Activated naive CD4-positive, alpha-beta T cell treated with Interleukin-2 at 50 U/mL for 16 hours (primary cell): ENCODE measurements around the gene FAM53B.
A peak's percentile ranks its signal among the peaks of the same experiment; 100 is the strongest.

Source experiments
- DNase-seq: peaks from one replicate; pipeline ENCODE4 v3.0.0-alpha.2; 2020

FAM53B gene

DNA sequence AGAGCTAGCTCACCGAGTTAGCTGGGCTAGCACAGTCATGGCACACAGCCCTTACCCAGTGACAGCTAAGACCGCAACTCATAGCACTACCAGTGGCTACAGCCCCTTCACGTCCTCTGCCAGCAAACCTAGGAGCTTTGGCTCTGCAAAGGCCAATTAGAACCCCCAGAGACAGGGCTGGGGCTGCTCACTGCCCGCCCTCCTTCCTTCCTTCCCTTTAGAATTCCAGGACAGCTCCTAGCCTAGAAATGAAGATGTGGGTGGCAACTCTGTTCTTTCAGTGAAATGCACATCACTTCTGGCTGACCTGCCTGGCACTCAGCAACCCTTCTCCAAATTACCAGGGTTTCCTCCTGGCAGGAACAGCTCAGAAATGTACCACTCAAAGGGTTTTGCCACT lies 99.9 kb downstream of the FAM53B start:
- DNase-seq = no peak

DNA sequence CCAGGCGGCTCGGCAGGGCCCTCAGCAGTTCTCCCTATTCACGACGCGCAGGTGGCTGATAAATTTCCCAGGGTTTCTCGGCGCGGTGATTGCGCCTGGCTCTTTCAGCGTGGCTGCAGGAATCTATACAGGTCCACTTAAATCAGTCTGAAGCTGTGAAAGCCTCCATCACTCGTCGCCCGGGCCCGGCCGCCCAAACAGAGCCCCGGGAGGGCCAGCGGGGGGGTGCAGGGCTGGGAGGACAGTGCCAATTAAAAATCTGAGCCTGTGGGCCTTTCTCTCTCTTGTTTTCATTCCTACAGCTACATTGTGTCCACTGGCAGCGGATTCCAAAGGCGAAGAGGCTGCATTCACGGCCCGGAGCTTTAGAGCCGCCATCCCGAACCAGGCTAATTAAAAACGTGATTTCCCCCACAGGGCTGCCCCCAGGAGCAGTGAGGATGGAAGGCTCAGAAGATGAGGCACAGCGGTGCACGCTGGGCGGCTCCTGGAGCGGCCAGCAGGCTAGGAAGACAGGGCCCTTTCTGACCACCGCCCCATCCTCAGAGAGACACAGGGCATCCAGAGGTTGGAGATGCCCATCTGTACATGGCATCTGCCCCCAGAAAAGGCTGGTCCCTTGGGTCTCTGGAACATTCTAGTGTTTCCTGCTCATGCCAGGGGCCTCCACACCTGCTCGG lies 100.7 kb downstream of the FAM53B start:
- DNase-seq = no peak

DNA sequence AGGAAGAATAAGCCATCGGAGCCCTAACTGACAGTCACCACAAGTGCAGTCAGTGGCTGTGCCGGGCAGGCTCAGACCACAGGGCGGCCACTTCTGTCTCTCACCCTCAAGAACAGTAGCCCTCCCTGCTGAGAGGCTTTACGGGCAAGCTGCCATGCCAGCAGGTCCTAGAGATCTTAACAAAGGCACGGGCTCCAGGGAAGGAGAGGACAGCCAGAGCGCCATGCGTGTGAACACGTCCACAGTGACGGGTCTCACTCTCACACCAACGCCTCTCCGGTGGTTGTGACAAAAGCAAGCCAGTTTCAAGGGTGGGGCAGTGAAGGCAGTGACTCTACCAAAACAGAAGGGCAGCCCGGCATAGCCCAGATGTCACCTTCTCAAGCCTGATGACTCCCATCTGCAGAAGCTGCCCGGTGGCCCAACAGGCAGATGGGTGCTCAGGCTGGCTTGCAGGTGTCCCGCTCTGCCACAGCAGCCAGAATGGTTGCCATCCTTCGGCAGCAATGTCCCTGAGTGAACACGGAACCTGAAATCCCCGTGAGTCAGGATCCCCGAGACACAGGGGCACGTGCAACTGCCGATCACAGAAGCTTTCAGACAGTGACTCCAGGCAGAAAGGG lies 102.0 kb downstream of the FAM53B start:
- no peak for DNase-seq

GRCh38 chr10:124641282-124642087 lies 102.7 kb downstream of the FAM53B start:
- peak; percentile 55 for DNase-seq

DNA sequence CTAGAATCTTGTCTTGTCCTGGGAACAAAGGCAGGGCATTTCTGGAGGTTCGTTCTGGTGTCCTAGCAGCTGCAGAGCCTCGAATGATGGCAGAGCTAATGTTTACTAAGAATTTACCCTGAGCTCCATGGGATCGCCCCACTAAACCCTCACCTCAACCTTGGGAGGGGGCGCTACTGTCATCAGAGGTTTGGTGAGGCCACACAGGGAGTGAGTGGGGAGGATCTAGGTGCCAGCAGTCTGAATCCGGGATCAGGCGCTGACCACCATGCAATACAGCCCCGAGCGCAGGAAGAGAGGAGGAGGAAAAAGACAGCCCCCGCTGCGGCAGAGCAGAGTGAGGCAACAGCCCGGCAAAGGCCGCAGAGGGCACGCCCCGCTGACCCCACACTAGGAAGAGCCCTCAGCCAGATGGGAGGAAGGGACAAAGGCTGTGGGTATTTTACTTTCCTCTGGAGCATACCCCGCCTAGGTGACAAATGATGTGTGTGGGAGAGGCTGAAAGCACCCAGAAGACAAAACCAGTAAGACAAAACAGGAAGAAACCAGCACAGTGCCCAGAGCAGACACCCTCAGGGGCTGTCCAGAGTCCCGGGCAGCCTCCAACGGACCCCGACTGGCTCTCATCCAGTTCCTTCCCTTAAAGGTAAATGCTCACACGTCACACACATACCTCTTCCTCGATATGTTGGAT lies 103.5 kb downstream of the FAM53B start:
- no peak for DNase-seq

- DNase-seq = no peak
These were observed 104.1 kb downstream of the FAM53B start for GRCh38 chr10:124640056-124640455.

DNA sequence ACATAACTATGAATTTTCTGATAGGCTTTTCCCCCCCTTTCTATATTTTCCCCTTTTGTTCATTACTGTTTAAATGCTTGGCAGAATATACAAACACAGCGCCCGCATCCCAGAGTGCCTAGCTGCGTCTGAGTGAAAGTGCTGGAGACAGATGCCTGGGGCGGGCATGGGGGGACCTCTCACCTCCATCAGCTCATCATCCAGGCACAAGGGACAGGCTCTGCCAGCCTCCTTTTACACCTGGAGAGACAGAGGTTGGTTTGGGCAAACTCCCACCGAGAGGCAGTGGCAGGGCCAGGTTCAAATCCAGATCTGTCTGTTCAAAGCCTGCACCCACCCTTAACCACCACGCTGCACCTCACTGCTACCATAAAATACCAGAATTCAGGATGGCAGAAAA lies 104.5 kb downstream of the FAM53B start:
- DNase-seq = no peak

- DNase-seq = no peak
These were observed 105.0 kb downstream of the FAM53B start for GRCh38 chr10:124639206-124639605.

DNA sequence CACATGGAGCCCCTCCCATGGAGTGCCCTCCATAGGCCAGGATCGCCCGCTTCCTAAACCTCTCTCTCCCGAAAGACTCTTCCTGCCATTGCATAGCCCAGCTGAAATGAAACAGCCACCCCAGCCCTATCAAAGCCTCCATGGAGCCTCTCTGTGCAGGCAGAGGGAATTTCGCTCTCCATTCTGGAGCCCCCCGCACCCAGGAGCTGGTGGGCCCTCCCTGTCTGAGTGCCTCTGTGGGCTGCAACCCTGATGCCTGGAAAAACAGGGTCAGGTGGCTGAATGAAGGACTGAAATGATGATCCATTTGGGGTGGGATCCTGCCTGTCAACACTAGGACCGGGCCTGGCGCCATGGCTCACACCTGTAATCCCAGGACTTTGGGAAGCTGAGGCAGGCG lies 106.4 kb downstream of the FAM53B start:
- no peak for DNase-seq

- no peak for DNase-seq
These were observed 107.0 kb downstream of the FAM53B start for GRCh38 chr10:124637091-124637700.

DNA sequence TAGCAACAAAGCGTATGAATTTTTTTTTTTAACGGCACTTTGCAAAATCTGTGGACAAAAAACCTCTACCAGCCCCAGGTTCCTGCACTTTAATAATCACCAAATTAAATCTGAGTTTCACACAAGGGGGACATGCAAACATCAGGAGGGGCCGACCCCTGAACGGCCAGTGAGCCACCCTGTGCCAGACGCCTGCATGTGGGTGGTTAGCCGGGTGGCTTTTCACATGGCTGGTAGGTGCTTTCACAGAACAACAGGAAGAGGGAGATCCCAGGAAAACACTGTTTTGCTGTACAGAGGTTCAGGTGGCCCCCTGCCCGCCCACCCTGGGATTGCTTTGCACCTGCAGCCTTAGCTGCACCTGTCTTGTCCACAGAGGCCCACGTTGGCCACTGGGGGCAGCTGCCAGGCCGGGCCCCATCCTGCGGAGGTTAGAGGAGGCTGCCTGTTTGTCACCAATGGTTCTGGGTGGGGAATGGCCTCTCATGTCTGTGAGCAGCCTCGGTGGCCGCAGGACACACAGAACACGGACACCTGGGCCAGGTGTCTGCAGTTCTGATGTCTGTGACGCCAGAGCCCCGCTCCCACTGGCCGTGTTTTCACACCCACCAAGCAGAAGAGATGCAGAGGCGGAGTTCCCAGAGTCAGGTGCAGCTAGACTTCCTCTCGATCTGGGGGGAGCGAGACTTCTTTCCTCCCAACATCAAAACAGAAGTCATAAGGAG lies 107.7 kb downstream of the FAM53B start:
- peak; percentile 42 for DNase-seq

DNA sequence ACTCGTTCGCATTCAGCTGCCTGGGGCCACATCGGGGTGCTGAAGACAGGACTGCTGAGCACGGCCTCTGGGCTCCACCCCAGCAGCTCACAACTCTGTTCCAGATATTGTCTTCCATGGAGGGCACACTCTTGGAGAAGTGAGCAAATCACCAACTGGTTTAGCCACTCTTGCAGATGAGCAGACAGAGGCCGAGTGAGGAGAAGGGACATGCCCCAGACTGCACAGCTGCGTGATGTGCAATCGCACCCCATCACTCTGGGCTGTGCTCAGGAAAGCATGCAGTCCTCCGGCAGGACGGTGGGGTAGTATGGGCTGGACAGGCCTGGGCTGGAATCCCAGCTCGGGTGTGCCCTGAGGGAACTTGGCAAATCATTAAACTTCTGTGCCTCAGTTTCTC lies 111.6 kb downstream of the FAM53B start:
- no peak for DNase-seq

DNA sequence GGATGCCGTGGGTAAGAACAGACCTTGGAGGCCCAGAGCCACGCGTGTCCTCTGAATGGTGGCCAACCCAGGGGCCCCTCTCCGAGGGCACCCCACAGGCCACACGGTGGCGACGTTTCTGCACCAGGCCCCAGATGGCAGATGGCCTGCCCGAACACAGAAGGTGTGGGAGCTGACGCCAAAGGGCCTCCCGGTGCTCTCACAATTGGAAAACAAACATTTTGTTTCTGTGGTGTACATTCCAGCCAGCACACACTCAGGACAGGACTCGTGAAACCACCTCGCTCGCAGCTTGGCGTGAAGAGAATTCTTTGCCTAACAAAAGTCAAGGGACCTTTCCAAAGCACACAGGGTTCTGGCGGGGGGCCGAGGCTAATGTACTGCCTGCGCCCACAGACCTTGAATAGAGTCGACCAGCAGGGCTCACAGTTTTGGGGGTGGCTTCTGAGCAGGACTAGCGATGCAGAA lies 112.1 kb downstream of the FAM53B start:
- DNase-seq = peak; percentile 50

GRCh38 chr10:124630551-124630950 lies 113.6 kb downstream of the FAM53B start:
- no peak for DNase-seq

- no peak for DNase-seq
These were observed 114.3 kb downstream of the FAM53B start for GRCh38 chr10:124629842-124630241.

DNA sequence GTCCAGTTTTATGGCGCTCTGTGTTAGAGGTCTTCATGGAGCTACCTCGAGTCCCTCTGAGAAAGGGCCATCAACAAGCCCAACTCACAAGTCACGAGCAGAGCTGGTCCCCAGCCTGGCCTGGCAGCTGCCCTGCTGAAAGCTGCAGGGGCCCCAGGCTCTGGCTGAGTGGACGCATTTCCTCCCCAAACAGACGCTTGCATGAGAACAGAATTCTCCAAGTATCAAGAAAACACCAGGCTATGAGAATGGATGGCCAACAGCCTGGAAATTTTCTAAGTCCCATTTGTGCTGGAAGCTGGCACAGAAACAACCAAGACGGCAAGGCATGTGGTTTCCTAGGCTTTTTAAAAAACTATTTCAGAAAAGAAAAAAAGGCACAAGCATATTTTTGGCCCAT lies 114.8 kb downstream of the FAM53B start:
- DNase-seq = no peak

DNA sequence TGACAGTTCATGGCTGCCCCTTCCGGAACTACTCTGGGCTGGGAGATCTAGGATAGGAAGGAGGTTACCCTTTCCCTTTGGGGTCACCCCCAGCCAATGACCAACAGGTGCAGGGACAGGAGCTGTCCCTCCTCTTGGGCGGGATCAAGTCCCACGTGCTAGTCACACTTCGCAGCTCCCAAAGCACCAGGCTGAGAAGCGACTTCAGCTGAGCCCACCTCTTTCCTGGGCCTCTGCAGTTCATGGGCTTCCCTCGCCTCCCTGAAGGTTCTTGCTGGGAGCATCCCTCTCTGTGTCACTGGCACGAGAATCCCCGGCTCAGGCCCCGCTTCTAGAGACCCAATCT lies 115.5 kb downstream of the FAM53B start:
- no peak for DNase-seq

- DNase-seq = no peak
These were observed 116.1 kb downstream of the FAM53B start for GRCh38 chr10:124627866-124628675.

DNA sequence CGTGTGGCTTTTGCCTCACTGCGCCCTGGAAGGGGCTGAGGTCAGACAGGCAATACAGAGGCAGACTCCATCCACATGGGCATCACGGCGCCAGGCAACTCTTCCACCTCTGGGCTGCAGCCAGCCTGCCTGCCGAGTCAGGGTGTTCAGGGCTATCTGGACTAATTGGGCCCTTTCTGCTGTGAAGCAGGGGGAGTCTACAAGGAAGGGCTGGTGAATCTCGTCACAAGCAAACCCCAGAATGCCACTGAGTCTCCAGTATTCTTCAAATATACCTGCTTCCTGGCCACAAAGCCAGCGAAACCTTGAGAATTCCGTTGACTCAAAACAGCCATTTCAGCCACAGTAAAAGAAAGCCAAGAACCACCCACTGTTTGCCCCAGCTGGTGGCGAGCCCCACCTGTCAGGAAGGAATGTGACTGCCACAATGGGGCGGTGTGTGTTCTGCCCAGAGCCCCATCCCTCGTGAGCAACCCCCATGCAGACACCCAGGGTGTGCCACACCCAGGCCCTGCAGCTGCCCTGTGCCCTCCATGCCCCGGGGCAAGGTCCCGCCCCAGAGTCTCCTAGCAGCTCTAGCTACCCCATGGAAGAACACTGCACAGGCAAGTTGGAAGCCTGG lies 117.3 kb downstream of the FAM53B start:
- peak; percentile 64 for DNase-seq

DNA sequence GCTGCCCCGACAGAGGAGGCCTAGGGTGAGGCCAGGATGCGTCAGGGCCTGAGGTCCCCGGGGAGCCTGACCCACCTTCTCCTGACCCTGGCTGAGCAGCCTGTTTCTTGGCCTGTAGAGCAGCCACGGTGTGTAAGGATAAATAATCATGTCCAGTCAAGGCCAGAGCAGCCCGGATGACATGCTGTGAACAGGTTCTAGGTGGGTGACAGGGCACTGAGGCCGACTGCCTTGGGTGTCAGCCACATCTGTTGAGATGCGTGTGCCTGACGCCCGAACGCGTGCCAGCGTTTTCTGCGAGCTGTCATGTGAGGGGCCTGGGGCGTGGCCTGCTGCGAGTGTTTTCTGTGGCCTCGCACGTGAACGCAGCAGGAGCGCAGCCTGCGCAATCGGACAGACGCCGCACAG lies 118.3 kb downstream of the FAM53B start:
- DNase-seq = no peak

- no peak for DNase-seq
These were observed 119.3 kb downstream of the FAM53B start for GRCh38 chr10:124624895-124625294.
